Measurements from ENCODE around the gene MSANTD1. TPM values are rescaled to one million over a fixed set of nuclear protein-coding genes. Genes with fewer than 3 reads are reported as not detected.

MSANTD1 gene
- total and polyA plus RNA-seq, 2 donors (not counting 3 experiments of a cell fraction or from before 2014, with no cell fraction given): 0.14 to 1.2 TPM

GRCh38 chr4:3226944-3227343 lies 22.0 kb upstream of the MSANTD1 start:
- Histone ChIP-seq H3K4me3 (replicated peaks in 1 of 3; ENCODE audit: insufficient read depth in 1 of 3, low read depth in 1 of 3, low read length in 3 of 3) (no peak overlapping the region), H2AFZ (ENCODE audit: low read depth, low read length) (no peak overlapping the region), H4K20me1 (replicated peaks; ENCODE audit: control insufficient read depth, extremely low read depth, insufficient read depth, low read length) (no peaks in the 10 kb centered on the region), H3K27ac (ENCODE audit: insufficient read depth, low read depth, low read length) (no peak overlapping the region), H3K36me3 (ENCODE audit: control insufficient read depth in 2 of 2, extremely low read depth in 1 of 2, insufficient read depth in 2 of 2, low read length in 2 of 2) (peaks cover 5 to 62% of the 10 kb centered on the region in 2 experiments), H3K27me3 (ENCODE audit: control insufficient read depth in 2 of 2, insufficient read depth in 2 of 2, low read length in 2 of 2) (no peaks in the 10 kb centered on the region), H3K9ac (replicated peaks; ENCODE audit: extremely low read depth, insufficient read depth, low read length) (no peak overlapping the region), H3K9me3 (replicated peaks; ENCODE audit: control insufficient read depth, insufficient read depth, low read length) (no peaks in the 10 kb centered on the region), H3K79me2 (ENCODE audit: control insufficient read depth, insufficient read depth, low read length) (no peaks in the 10 kb centered on the region), H3K9me1 (replicated peaks; ENCODE audit: control insufficient read depth, extremely low read depth, insufficient read depth, low read length) (no peaks in the 10 kb centered on the region), H3K4me1 (ENCODE audit: control insufficient read depth, extremely low read depth, insufficient read depth, low read length) (no peaks in the 10 kb centered on the region), H3K4me2 (ENCODE audit: insufficient read depth, low read length) (no peak overlapping the region)
- no TSS peak for BruUV-seq (replicated peaks)
- FAIRE-seq: no peak
- dilution Hi-C loops (cut with MboI; ENCODE audit: extremely low pct_ligation_motif_present, low sequenced_read_pairs) (no loop called here), intact Hi-C loops (cut with micrococcal nuclease) (no loop called here)
- ChIA-PET POLR2A (no interaction called here), CTCF (no interaction called here)
- no peak for DNase-seq (ENCODE audit: low read depth, low spot score)
- no peak for TF ChIP-seq POLR2A (IDR thresholded peaks at IDR 0.05; ENCODE audit: low read depth, low read length)
- TF ChIP-seq POLR2AphosphoS5 (IDR thresholded peaks at IDR 0.05; ENCODE audit: insufficient read depth, low read depth, low read length): no peak
- TF ChIP-seq MYC (IDR thresholded peaks at IDR 0.05; ENCODE audit: low read depth, low read length): no peak

DNA sequence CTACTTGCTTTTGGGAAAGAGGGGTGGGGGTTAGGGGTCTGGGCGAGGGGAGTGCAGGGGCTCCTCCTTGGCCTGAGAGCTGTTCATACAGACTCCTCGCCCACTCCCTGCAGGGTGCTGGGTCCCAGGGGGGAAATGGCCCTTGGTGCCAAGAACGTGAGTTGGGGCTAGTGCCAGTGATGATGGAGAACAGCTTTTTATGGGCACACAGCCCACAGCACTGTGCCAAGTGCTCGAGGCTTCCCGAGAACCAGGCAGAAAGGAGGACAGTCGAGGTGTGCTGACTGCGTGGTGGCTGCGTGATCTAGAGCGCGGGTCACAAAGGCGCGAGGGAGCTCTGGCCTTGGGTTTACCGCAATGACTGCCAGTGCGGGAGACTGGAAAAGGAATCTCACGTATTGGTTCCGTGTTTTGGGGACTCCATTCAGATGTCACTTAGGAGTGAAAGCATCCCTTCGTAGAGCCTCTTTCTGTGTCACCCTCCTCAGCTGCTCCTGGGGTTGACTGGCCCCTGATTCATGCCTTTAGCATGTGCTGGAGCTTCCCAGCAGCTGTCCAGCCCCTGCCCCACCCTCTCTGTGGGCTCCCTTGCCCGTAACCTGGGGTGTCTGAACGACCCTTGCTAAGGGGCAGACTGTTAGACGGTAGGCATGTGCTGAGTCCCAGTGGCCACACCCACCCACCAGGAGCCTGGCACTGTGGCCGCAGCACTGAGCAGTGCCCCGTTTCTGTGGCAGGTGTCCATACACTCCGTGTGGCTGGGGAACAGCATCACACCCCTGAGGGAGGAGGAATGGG lies 20.9 kb upstream of the MSANTD1 start:
- TF ChIP-seq GATA2 (IDR thresholded peaks at IDR 0.05; ENCODE audit: insufficient read depth, insufficient read length, low read depth, low read length) (no peak), POLR2A (IDR thresholded peaks at IDR 0.05; ENCODE audit: low read depth, low read length) (no peak), POLR2AphosphoS5 (IDR thresholded peaks at IDR 0.05; ENCODE audit: insufficient read depth, low read depth, low read length) (no peak), JUN (IDR thresholded peaks at IDR 0.05; ENCODE audit: borderline replicate concordance, insufficient read depth, insufficient read length, low read depth) (no peak), MYC (IDR thresholded peaks at IDR 0.05; ENCODE audit: low read depth, low read length) (no peak), EZH2 (IDR thresholded peaks at IDR 0.05; ENCODE audit: borderline replicate concordance, low read depth, low read length, severe bottlenecking) (no peak), FOS (IDR thresholded peaks at IDR 0.05; ENCODE audit: borderline replicate concordance, insufficient read depth, low read length) (no peak), MAX (IDR thresholded peaks at IDR 0.05; ENCODE audit: insufficient read depth, insufficient read length) (no peak), CTCF (IDR thresholded peaks at IDR 0.05; ENCODE audit: extremely low read depth in 1 of 2, insufficient read depth in 1 of 2, low read depth in 1 of 2, low read length in 2 of 2) (no peak)
- Histone ChIP-seq H2AFZ (ENCODE audit: low read depth, low read length) (no peak overlapping the region), H3K4me3 (replicated peaks in 1 of 3; ENCODE audit: insufficient read depth in 1 of 3, low read depth in 1 of 3, low read length in 3 of 3) (no peak overlapping the region), H3K79me2 (ENCODE audit: control insufficient read depth, insufficient read depth, low read length) (no peaks in the 10 kb centered on the region), H3K27me3 (ENCODE audit: control insufficient read depth in 2 of 2, insufficient read depth in 2 of 2, low read length in 2 of 2) (no peaks in the 10 kb centered on the region), H3K4me1 (ENCODE audit: control insufficient read depth, extremely low read depth, insufficient read depth, low read length) (no peaks in the 10 kb centered on the region), H3K36me3 (ENCODE audit: control insufficient read depth in 2 of 2, extremely low read depth in 1 of 2, insufficient read depth in 2 of 2, low read length in 2 of 2) (peaks cover 2 to 64% of the 10 kb centered on the region in 2 experiments), H3K4me2 (ENCODE audit: insufficient read depth, low read length) (no peak overlapping the region), H3K9me1 (replicated peaks; ENCODE audit: control insufficient read depth, extremely low read depth, insufficient read depth, low read length) (no peaks in the 10 kb centered on the region), H3K9me3 (replicated peaks; ENCODE audit: control insufficient read depth, insufficient read depth, low read length) (no peaks in the 10 kb centered on the region), H3K9ac (replicated peaks; ENCODE audit: extremely low read depth, insufficient read depth, low read length) (no peak overlapping the region), H3K27ac (ENCODE audit: insufficient read depth, low read depth, low read length) (no peak overlapping the region), H4K20me1 (replicated peaks; ENCODE audit: control insufficient read depth, extremely low read depth, insufficient read depth, low read length) (no peaks in the 10 kb centered on the region)
- FAIRE-seq: no peak
- DNase-seq (ENCODE audit: low read depth, low spot score): no peak
- CTCF ChIA-PET: no interaction called here
- intact Hi-C loops (cut with micrococcal nuclease) (no loop called here), dilution Hi-C loops (cut with MboI; ENCODE audit: extremely low pct_ligation_motif_present, low sequenced_read_pairs) (no loop called here)
- BruUV-seq (replicated peaks): no TSS peak
- POLR2A ChIA-PET: no interaction called here
